K562 treated with DMSO at 1 percent for 24 hours (cell line): Measurements from ENCODE around the gene PRR7. TPM values are rescaled to one million over a fixed set of nuclear protein-coding genes. Genes with fewer than 3 reads are reported as not detected.

Experiments
- total RNA-seq: library from RNA; unstranded; fragments of 300-600 nt; gene quantifications from 2 replicates; pipeline ENCODE4 v1.2.3, GENCODE V29; 2022; ENCODE audit warnings: low read depth; ENCODE audit not compliant: insufficient read depth

Gene PRR7
- total RNA-seq, result 5.4 and 7.9 TPM in 2 replicates

GRCh38 chr5:177446200-177447065, at the start of gene PRR7:
PRR7 (plus strand) TSS chr5:177446814; CDS start chr5:177455068, 8,254 bp downstream.

GRCh38 chr5:177399997-177400868, 46.4 kb upstream of the PRR7 start, which contains the start of gene PFN3:
PFN3 (minus strand) TSS chr5:177400661; CDS start chr5:177400576, 85 bp downstream.

GRCh38 chr5:177409043-177409801, 37.4 kb upstream of the PRR7 start, which contains the start of gene F12:
F12 (minus strand) TSS chr5:177409564; CDS start chr5:177409527, 37 bp downstream.

DNA sequence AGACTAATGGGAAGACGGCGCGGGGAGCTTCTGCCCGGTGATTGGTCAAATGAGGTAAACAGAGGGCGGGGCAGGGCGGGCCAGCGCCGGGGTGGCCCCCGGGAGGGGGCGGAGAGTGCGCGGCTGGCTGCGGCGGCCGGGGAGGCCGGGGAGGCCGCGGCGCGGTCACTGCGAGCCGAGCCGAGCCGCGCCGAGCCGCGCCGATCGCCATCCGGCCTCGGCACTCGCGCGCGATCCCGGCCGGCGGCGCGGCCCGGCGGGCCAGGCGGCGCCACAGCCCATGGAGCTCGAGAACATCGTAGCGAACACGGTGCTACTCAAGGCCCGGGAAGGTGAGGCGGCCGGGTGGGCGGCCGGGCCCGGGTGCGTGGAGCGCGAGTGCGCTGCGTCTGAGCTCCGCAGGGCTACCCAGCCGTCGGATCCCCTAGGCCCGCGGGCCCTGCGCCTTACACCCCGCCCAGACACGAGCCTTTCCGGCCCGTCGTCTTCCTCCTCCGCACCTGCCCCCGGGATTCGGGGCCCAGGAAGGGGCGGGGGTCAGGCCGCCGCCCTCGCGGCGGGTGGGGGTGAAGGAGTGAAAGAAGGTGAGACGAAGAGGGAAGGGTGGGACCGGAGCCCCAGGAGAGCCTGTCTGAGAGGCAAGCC, 19.9 kb upstream of the PRR7 start, which contains the start of gene GRK6:
Gene GRK6 (plus strand): TSS at position 111 of the 645 bp plus-strand sequence. CDS start 170 bp downstream, at position 281.

GRCh38 chr5:177473443-177474001, 26.9 kb downstream of the PRR7 start, which contains the start of gene DBN1:
DBN1 (minus strand) TSS chr5:177473634; CDS start chr5:177473521, 113 bp downstream.

GRCh38 chr5:177497292-177498012, 50.8 kb downstream of the PRR7 start, which contains the start of gene PDLIM7:
PDLIM7 (minus strand) TSS chr5:177497604; CDS start chr5:177496512, 1,092 bp downstream.

Other genes starting within 250 kb of the PRR7 start
- gene RAB24, start 143.1 kb upstream of the PRR7 start, total RNA-seq, result 65.7 and 72.5 TPM in 2 replicates
- gene PRELID1, start 143.0 kb upstream of the PRR7 start, total RNA-seq, result 251 and 270 TPM in 2 replicates
- gene MXD3, start 134.9 kb upstream of the PRR7 start, total RNA-seq, result 58.8 and 72.8 TPM in 2 replicates
- gene LMAN2, start 95.1 kb upstream of the PRR7 start, total RNA-seq, result 426 and 497 TPM in 2 replicates
- gene RGS14, start 88.9 kb upstream of the PRR7 start, total RNA-seq, result 81.9 and 107 TPM in 2 replicates
- gene SLC34A1, start 62.4 kb upstream of the PRR7 start, total RNA-seq, result not detected in 2 replicates
- not detected in 2 replicates for gene PFN3, start 46.2 kb upstream of the PRR7 start, total RNA-seq
- 19.3 and 20.7 TPM in 2 replicates for gene F12, start 37.2 kb upstream of the PRR7 start, total RNA-seq
- gene GRK6, start 20.1 kb upstream of the PRR7 start, total RNA-seq, result 89.2 and 102 TPM in 2 replicates
- 40.6 and 45.5 TPM in 2 replicates for gene DBN1, start 26.8 kb downstream of the PRR7 start, total RNA-seq
- 153 and 165 TPM in 2 replicates for gene PDLIM7, start 50.8 kb downstream of the PRR7 start, total RNA-seq
- 22.7 and 24.6 TPM in 2 replicates for gene DOK3, start 63.0 kb downstream of the PRR7 start, total RNA-seq
- gene DDX41, start 70.1 kb downstream of the PRR7 start, total RNA-seq, result 101 and 128 TPM in 2 replicates
- 29.7 and 41.0 TPM in 2 replicates for gene FAM193B, start 107.7 kb downstream of the PRR7 start, total RNA-seq
- gene TMED9, start 145.4 kb downstream of the PRR7 start, total RNA-seq, result 315 and 324 TPM in 2 replicates
- gene B4GALT7, start 153.3 kb downstream of the PRR7 start, total RNA-seq, result 34.8 and 41.3 TPM in 2 replicates